ENCODE results near the gene CABCOCO1.

Gene CABCOCO1

DNA sequence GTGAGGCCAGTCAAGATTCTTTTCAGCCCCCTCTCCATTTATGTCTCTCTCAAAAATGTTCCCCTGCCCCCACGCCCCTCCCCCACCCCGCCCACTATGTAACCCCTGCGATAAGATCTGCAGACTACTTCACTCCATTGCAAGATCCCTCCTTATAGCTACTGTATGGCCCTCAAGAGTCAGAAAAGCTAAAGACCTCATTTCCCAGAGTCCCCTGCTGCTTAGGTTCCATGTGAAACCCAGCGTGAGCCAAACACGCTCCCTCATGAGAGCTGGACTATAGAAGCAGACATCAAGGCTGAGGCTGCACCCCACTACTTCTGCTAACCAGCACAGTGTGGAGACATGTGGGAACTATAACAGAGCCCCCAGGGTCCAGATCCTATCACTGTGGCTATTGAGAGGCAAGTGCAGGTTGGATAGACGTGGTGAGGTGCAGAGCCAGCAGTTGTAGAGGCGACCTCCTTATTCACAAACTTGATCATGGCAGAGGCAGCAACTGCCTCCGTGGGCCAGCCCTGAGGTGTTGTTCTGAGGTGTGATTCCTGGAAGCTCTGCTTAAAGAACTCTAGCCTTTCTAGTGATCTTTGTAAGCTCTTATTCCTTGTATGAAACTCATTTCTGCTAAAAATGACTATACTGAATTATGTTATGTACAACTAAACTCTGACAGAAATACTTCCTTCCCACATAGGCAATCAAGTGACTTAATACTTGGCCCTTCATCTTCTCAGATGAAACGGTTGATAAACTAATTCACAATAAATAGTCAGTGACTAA lies 121.8 kb downstream of the CABCOCO1 start:
- no peak overlapping the region for H3K4me3 ChIP-seq (ENCODE audit: low read depth, low read length)

DNA sequence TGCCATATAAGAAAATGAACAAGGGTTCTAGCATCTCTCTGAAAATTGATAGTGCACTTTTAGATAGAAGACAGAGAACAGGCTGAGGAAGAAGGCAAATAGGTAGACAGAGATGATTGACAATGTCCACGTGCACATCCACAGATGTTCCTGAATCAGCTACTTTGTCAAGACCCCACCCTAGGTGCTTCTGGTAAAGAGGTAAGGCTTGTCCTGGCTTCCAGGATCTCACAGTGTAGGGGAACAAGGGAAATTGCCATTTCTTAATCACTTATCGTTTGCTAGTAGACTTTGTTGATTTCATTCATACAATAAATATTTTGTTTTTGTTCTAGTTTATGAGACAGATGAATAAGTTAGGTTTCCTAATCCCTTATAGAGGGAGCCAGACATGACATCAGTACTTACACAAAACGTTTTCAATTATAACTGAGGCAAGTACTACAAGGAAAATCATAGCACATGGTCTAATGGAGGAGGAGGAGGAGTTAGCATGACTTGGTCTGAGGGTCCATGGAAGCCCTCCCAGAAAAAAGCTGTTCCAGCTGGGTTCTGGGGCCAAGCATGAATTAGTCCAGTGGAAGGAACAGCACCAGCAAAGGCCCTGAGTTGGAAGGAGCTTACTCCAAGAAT lies 122.9 kb downstream of the CABCOCO1 start:
- H3K4me3 ChIP-seq (ENCODE audit: low read depth, low read length) = no peak overlapping the region

DNA sequence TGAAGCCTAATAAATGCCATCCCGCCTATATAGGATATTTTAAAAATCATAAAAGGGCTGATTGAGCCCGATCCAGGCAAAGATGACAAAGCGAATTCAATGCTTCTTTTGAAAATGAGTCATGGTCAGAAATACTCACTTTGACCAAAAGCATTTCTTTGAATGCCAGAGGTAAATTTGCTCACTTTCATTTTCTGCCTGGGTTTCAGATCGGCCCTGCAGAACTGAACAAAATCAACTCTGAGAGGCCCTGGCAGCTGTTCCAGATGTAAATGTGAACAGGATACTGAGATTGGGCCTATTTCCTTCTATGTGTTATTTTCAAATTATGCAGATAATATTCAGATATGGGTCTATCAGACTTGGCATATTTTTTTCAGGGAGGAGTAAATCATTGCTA lies 124.0 kb downstream of the CABCOCO1 start:
- no peak overlapping the region for H3K4me3 ChIP-seq (ENCODE audit: low read depth, low read length)

DNA sequence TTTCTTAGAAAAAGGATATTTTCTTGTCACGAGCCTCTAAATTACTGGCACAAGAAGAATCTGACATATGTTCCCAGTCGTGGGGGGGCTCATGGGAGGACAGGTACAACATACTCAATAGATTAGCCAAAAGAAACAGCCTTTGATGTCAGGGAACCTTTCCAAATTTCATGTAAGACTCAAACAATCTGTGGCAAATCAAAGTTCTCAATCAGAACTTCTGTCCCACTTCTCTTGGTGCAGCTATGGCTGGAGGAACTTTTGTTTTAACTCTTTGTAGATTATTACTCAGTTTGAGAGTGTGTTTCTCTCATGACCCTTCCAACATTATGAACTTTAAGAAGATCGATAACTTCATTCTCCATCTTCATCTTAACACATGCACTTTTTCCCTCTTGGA lies 124.4 kb downstream of the CABCOCO1 start:
- no peak overlapping the region for H3K4me3 ChIP-seq (ENCODE audit: low read depth, low read length)

DNA sequence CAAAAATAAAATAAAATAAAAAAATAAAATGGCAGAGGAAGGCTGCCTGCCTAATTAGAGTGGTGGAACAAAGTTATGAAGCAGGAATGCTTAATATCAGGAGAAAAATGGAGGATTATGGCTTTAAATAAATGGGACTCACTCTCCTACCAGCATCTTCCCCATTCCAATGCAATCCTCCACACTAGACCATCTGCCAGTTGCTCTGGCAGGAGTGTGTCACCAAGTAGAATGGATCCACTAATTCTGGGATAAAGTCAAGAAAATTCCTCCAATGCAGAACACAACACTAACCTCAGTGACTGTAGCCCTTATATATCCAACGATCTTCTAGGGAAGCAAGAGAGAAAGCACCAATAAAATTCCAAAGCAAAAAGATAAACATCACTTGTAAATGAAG lies 126.3 kb downstream of the CABCOCO1 start:
- H3K4me3 ChIP-seq (ENCODE audit: low read depth, low read length) = no peak overlapping the region

DNA sequence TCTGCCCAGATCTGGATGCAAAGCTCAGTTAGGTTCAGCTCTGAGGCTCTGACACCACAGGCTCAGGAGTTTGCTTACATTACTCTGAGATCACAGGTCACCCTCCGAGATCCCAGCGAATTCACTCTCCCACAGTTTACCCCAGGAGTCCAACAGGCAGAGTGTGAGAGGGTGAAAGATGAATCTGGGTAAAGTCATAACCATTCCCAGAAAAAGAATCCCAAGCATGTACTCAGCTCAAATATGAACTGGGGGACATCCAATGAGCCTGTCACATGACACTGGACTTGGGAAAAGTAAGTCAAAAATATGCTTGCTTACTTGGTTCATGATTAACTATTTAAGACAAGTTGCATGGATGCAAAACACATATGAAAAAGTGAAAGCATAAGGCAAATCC lies 128.5 kb downstream of the CABCOCO1 start:
- H3K4me3 ChIP-seq (ENCODE audit: low read depth, low read length) = no peak overlapping the region

DNA sequence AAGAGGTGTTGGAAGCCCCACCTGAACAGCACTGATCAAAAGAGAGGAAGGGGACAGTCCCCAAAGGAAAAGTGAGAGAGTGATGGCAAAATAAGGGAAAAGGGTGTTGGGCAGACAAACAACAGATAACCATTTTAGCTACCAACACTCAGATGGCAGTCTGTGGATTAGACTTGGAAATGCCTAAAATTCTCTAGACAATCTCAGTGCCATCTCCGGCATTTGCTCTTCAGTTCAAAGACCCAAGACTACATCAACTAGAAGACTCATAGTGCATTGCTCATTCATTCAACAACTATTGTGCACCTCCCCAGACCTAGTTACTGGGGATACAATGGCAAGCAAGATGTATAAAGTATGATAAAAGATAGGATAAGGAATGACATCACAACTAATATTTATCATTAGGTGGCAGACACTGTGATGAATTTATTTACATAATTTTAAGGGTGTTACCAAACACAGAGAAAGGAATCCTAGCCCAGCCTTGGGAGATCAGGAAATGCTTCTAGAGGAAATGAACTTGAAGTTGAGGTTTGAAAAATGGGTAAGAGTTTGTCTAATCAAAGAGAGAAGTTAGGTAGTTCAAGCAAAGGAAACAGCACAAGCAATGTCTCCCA lies 129.5 kb downstream of the CABCOCO1 start:
- H3K4me3 ChIP-seq (ENCODE audit: low read depth, low read length) = no peak overlapping the region

DNA sequence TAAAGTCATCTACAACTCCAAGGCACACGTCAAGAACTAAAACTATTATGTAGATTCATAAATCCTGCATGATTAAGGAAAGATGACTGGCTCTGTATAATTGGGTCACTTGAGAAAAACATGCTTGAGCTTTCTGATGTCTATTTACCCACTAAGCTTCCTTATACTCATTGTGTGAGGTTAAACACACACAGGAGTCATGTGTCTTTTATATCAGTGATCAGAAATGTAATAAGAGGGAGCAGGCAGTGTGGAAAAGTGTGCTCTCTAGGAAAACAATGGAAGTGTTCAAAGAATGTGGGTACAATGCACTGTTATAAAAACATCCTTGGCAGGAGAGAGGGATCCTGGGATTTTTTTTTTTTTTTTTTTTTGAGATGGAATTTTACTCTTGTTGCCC lies 130.2 kb downstream of the CABCOCO1 start:
- H3K4me3 ChIP-seq (ENCODE audit: low read depth, low read length) = no peak overlapping the region

DNA sequence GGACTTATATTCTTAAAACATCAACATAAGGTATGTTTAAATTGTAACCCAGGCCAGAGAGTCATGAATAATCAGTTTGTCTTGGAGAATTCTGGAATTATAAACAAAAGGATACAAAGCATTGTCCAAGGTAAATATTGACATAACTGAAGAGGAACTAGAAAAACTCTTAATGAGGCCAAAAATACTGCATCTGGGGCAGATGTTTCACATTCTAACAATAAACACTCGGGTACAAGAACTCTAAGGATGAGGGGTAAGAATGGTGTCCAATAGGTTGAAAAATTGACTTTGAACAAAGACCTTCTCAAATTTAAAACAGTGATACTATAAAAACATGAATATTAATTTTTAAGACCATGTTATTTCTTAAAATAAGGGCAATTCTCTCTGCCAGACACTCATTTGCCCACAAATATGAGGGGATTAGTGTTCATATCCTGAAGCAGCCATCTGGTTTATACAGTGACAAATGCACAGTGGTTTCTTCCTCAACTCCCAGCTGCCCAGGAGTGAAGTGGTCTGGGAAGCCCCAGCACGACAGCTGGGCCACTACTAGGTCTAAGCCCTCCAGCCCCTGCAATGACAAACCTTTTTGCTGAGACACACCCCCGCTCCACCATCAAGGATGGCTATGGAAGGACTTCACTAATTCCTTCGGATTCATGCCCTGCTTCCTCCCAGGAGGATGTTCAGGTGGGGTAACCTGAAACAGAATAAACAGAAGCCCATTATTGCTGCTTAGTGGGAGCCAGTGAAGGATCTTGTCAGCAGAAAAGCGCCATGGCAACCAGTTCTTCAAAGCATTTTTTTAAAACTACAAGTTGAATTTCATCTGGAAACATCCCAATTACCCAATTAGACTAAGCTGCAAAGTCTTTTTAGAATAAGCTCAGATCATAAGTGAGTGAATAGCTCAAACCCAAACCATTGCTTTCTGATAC lies 131.3 kb downstream of the CABCOCO1 start:
- H3K4me3 ChIP-seq (ENCODE audit: low read depth, low read length) = no peak overlapping the region

DNA sequence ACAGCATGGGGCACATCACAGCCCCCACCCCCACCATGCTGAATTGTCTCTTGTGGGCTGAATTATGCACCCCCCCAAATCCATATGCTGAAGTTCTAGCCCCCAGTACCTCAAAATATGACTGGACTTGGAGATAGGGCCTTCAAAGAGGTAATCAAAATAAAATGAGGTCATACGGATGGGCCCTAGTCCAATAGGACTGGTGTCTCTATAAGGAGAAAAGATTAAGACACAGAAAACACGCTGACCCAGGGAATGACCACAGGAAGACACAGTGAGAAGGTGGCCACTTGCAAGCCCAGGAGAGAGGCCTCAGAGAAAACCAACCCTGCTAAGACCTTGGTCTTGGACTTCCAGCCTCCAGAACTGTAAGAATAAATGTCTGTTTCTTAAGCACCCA lies 132.4 kb downstream of the CABCOCO1 start:
- H3K4me3 ChIP-seq (ENCODE audit: low read depth, low read length) = no peak overlapping the region

DNA sequence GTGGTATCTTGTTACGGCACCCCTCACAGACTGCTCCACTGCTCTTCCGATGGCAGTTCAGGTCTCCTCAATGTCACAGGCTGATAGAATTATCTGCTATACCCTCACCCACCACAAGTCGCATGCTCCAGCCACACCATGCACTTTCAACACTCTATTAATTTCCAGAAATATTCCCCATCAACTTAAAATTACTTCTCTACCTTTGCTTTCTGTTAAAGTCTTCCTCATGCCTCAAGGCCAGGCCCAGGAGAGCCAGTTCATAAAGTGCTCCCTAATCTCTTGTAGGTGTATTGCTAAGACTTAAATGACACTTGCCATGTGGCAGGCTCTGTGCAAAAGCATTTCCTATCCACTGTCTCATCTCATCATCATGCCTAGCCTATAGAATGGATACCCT lies 132.8 kb downstream of the CABCOCO1 start:
- H3K4me3 ChIP-seq (ENCODE audit: low read depth, low read length) = no peak overlapping the region

DNA sequence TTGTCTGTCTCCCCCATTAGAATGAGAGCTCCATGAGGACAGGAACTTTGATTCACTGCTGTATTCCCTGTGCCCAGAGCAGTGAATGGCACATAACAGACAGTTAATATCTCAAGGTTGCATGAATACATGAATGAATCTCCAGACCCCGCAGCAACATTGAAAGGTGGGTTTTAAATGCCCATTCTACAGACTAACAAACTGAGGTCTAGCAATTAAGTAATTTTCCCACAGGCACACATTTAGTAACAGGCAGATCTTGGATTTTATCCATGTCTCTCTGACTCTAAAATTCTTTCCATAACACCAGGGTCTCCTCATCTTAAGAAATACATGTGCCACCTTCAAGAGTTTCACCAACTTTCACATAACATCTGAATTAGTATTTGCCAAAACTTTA lies 134.1 kb downstream of the CABCOCO1 start:
- H3K4me3 ChIP-seq (ENCODE audit: low read depth, low read length) = no peak overlapping the region

DNA sequence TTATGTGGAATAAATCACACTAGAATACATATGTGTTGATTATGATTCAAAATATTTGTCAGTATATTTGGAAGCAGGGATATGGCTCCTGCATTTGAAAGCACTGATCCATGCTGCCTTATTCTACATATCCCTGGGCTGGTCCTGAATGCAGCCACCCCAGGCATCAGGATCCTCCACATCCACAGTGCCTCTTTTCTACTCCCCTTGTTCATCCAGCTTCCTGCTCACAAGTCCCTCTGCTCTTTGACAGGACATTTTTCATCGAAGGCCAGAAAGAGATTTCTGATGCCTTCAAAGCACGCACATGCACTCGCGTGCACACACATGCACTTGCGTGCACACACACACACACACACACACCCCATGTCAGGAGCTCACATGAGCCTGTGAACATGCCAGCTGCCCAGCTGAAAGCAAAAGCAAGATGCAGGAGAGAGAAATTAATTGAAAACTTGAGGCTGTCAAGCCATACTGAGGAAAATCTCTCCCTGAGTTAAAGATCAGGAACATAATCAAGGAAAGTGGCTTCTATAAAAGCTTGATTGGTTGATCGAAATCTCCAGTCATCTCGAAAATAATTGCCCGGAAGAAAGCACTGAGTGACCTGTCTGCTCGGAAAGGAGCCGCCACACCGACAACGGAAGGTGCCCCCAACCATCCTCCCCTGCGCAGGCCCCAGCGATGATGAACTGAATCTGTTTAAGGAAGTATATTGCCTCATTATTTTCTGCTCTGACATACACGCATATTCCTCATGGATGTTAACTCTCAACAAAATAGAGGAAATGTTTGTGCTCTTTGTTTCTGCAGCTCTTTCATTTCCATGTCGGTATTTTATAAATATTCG lies 134.8 kb downstream of the CABCOCO1 start:
- H3K4me3 ChIP-seq (ENCODE audit: low read depth, low read length) = no peak overlapping the region

DNA sequence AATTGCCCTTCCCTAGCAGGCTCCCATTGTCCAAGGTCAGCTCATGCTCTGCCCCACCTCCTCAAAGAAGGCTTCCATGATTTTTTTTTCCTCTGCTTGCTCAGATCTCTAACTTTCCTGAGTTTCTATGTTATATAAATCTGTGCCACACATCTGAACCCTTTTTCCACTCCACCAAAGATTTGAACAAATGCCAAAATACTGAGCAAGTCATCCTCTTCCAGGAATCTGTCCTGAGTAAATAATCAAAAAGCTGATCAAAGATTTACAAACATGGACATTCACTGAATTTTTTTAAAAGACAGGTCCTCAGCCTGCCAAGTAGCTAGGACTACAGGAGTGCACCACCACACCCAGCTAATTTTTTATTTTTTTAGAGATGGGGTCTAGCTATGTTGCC lies 136.0 kb downstream of the CABCOCO1 start:
- no peak overlapping the region for H3K4me3 ChIP-seq (ENCODE audit: low read depth, low read length)

DNA sequence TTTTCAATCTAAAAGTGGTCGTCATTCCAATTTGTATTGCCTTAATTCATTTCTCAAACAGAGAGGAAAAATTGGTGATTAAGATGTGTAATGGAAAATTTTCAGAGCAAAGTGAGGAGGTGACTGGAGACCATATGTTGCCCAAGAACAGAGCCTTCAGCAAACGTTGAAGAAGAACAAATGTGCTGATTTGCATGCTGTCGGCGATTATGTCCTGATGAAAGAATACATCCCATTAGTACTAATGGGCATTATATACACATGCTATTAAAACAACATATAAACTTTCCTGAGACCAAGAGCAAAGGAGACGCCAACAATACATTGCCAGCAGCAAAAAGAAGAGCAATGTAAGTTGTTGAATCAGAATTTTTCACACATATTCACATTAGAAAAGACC lies 138.8 kb downstream of the CABCOCO1 start:
- H3K4me3 ChIP-seq (ENCODE audit: low read depth, low read length) = no peak overlapping the region

DNA sequence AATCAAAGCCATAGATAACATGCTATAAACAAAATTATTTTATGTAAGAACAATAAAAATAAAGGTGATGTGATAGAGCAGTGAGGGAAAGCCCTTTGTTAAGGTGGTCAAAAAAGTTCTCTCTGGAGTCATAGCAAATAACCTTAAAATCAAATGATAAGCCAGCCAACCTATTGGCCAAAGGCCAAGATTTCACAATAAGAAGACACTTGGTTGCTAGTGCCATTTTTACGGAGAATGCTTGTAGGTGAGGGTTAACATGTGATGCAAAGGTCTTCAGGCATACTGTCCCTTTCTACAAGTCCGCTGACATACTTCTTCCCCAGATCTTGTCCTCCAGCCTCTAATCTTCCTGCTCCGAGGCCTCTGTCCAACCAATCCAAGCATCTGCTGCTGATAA lies 140.5 kb downstream of the CABCOCO1 start:
- no peak overlapping the region for H3K4me3 ChIP-seq (ENCODE audit: low read depth, low read length)

DNA sequence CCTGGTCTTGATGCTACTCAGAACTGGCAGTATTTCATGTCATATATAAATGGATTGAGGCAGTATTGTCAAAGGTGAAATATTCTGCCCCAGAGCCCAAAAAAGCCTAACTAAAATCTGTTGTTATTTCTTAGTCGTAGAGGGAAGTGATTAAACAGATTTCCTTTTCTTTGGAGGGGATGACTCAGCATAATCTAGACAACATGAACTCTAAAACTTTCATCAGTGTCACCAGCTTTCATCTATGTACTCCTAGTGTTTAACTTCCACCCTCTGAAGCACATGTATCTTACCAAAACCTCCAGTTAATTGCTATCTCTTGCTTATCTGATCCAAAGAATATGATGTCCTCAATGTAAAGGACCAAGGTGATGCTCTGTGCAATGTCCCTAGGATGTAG lies 141.7 kb downstream of the CABCOCO1 start:
- H3K4me3 ChIP-seq (ENCODE audit: low read depth, low read length) = no peak overlapping the region

DNA sequence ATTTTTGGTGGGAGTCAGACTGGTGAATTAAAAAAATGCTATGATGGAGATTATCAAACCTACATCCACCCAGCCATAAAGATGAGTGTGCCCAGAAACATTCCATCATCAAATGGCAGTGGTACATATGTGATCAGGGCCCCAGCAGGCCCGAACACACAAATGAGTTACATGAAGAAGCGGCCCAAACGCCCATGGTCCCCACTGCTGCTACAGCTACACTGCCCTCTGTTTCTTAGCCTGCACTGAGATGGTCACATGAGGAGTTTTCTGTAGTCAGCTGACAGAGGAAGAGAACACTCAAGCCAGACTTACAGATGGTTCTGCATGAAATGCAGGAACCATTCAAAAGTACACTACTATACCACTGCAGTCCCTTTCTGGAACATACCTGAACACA lies 142.4 kb downstream of the CABCOCO1 start:
- no peak overlapping the region for H3K4me3 ChIP-seq (ENCODE audit: low read depth, low read length)

DNA sequence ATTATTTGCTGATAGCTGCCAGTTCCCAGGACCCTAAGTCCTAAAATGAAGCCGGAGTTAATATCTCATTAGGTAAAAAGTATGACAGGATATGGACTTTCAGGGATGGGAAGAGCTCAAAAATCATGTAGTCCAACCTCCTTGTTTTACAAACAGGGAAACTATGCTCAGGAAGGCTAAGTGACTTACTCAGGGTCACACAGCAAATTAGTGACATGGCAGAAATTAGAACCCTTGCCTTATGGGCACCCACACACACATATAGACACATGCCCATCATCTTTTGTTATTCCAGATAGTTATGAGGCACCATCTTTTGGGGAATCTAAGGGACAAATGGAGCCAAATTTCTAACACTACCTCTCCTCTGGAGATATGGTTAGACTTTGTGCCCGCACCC lies 147.5 kb downstream of the CABCOCO1 start:
- no peak overlapping the region for H3K4me3 ChIP-seq (ENCODE audit: low read depth, low read length)

DNA sequence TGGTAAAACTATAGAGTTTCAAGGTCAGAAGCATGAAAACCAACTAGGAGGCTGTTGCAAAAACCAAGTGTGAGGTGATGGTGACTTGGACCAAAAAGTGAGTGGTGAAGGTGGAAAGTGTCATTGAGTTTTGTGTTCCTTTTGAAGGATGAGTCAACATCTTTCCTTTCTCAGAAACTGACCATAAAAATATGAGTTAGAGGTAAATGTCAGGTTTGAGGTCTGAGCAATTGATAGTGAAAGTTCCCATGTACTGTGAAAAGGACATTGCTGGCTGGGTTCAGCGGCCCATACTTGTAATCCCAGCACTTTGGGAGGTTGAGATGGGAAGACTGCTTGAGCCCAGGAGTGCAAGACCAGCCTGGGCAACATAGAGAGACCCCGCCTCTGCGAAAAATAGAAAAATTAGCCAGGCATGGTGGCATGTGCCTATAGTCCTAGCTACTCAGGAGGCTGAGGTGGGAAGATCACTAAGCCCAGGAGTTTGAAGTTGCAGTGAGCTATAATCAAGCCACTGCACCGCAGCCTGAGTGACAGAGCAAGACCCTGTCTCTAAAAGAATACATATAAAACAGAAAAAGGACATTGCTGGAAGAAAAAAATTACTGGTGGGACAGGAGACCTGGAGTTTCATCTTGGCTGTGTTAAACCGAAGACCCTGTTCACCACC lies 149.5 kb downstream of the CABCOCO1 start:
- no peak overlapping the region for H3K4me3 ChIP-seq (ENCODE audit: low read depth, low read length)
